ENCODE results near the gene PRR23B.

- TF ChIP-seq, protein P1, sequence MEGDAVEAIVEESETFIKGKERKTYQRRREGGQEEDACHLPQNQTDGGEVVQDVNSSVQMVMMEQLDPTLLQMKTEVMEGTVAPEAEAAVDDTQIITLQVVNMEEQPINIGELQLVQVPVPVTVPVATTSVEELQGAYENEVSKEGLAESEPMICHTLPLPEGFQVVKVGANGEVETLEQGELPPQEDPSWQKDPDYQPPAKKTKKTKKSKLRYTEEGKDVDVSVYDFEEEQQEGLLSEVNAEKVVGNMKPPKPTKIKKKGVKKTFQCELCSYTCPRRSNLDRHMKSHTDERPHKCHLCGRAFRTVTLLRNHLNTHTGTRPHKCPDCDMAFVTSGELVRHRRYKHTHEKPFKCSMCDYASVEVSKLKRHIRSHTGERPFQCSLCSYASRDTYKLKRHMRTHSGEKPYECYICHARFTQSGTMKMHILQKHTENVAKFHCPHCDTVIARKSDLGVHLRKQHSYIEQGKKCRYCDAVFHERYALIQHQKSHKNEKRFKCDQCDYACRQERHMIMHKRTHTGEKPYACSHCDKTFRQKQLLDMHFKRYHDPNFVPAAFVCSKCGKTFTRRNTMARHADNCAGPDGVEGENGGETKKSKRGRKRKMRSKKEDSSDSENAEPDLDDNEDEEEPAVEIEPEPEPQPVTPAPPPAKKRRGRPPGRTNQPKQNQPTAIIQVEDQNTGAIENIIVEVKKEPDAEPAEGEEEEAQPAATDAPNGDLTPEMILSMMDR (IDR thresholded peaks at IDR 0.05): no peak
- no peak for TF ChIP-seq POLR2A (IDR thresholded peaks at IDR 0.05)
Measured at GRCh38 chr3:139052802-139053600, 32.3 kb upstream of the PRR23B start.
